HEK293T (cell line): ENCODE results near the gene EPHB1.

Experiments used
- BHLHE40 ChIP-seq: fragments of 450-650 bp; IDR thresholded peaks from 2 replicates; pipeline ENCODE4 v1.6.1; 2016; ENCODE audit warnings: mild to moderate bottlenecking, moderate library complexity, borderline replicate concordance
- ELF4 ChIP-seq: fragments of 450-650 bp; IDR thresholded peaks from 2 replicates; pipeline ENCODE4 v1.6.1; 2017; ENCODE audit warnings: antibody characterized with exemption
- FOXA1 ChIP-seq: fragments of 450-650 bp; IDR thresholded peaks from 2 replicates; pipeline ENCODE4 v1.6.1; 2016; ENCODE audit warnings: mild to moderate bottlenecking
- FOXK2 ChIP-seq: fragments of 450-650 bp; IDR thresholded peaks from 2 replicates; pipeline ENCODE4 v1.6.1; 2016; ENCODE audit warnings: mild to moderate bottlenecking
- FOXM1 ChIP-seq: fragments of 450-650 bp; IDR thresholded peaks from 2 replicates; pipeline ENCODE4 v1.6.1; 2017; ENCODE audit warnings: mild to moderate bottlenecking, borderline replicate concordance
- HDGF ChIP-seq: fragments of 450-650 bp; IDR thresholded peaks from 2 replicates; pipeline ENCODE4 v1.6.1; 2017; ENCODE audit warnings: antibody characterized with exemption, borderline replicate concordance
- NFRKB ChIP-seq: fragments of 450-650 bp; IDR thresholded peaks from 2 replicates; pipeline ENCODE4 v1.6.1; 2016; ENCODE audit warnings: mild to moderate bottlenecking, moderate library complexity
- SP1 ChIP-seq: fragments of 450-650 bp; IDR thresholded peaks from 2 replicates; pipeline ENCODE4 v1.6.1; 2017
- SUZ12 ChIP-seq: fragments of 450-650 bp; IDR thresholded peaks from 2 replicates; pipeline ENCODE4 v1.6.1; 2016; ENCODE audit warnings: mild to moderate bottlenecking
- TARDBP ChIP-seq: fragments of 450-650 bp; IDR thresholded peaks from 2 replicates; pipeline ENCODE4 v1.6.1; 2016
- ZNF384 ChIP-seq: fragments of 450-650 bp; IDR thresholded peaks from 2 replicates; pipeline ENCODE4 v1.6.1; 2016

DNA sequence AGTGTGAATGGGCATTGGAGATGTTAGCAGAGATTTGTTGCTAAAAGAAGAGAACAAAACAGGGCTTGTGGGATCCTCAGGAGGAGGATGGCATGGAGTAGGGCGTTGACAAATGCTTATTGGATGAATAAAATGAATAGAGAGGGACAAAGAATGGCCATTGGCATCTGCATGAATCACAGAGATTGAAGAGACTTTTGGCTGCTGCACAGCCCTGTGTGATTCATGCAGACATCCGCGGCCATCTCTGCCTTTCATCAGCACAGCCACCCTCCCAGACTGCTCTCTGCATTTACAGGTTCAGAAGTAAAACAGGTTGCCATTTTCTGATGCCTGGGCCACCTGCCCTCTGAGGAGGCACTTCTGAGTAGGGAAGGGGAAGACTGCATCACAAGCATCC lies 397.9 kb downstream of the EPHB1 start:
- no peak for TF ChIP-seq SUZ12
- no peak for TF ChIP-seq FOXM1
- TF ChIP-seq NFRKB, result no peak
- TF ChIP-seq BHLHE40, result no peak
- no peak for TF ChIP-seq SP1
- no peak for TF ChIP-seq TARDBP
- no peak for TF ChIP-seq ELF4
- TF ChIP-seq ZNF384, result no peak
- no peak for TF ChIP-seq FOXA1
- TF ChIP-seq FOXK2, result no peak
- no peak for TF ChIP-seq HDGF
